Measurements from ENCODE around the gene DNAJB2. TPM values are rescaled to one million over a fixed set of nuclear protein-coding genes. Genes with fewer than 3 reads are reported as not detected.

The DNAJB2 gene
- total RNA-seq, 1 donor from 2014 or later = 69.5 TPM

- Mint-ChIP-seq H3K9me3 (ENCODE audit: low read depth) (no peaks in the 10 kb centered on the region), H3K27ac (no peak overlapping the region), H3K4me3 (ENCODE audit: low read depth) (no peak overlapping the region), H3K4me1 (ENCODE audit: low read depth) (peaks cover 3% of the 10 kb centered on the region), H3K36me3 (ENCODE audit: insufficient read depth) (no peaks in the 10 kb centered on the region), H3K27me3 (peaks cover 51% of the 10 kb centered on the region)
- no peak for DNase-seq (ENCODE audit: low spot score, unreplicated experiment)
- no peak for TF ChIP-seq CTCF (IDR thresholded peaks at IDR 0.05; ENCODE audit: unreplicated experiment)
These were observed 18.7 kb downstream of the DNAJB2 start for GRCh38 chr2:219297766-219298456.

DNA sequence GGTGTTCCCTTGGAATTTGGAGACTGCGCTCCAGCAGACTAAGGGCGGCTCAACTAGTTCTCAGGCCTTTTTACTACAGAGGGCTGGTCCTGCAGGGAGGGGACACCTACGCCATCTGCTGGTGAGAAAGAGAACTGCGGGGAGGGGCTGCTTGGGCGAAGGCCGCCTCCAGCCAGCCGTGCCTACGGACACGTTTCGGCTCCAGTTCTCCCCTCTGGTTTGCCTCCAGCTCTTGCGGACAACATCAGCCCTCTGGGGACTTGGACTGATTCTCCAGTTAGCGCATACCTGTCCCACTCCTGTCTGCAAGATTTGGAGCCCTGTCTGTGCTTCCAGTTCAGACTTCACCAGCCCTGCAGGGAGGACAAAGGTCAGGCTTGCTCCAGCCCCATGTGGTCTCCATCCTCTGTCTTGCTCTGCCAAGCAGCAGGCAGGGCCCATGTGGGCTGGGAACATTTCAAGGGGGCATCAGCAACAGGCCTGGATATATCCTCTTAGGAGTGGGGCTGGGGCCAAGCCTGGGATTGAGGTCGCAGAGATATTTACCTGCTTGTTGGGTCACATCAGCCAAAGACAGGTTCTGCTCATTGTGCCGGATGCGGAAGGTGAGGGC, 19.7 kb downstream of the DNAJB2 start:
- Mint-ChIP-seq H3K4me1 (ENCODE audit: low read depth) (peaks cover 3% of the 10 kb centered on the region), H3K27me3 (peaks cover 61% of the 10 kb centered on the region), H3K27ac (no peak overlapping the region), H3K36me3 (ENCODE audit: insufficient read depth) (no peaks in the 10 kb centered on the region), H3K9me3 (ENCODE audit: low read depth) (no peaks in the 10 kb centered on the region), H3K4me3 (ENCODE audit: low read depth) (no peak overlapping the region)
- peak; percentile 98 for TF ChIP-seq CTCF (IDR thresholded peaks at IDR 0.05; ENCODE audit: unreplicated experiment)
- peak; percentile 85 for DNase-seq (ENCODE audit: low spot score, unreplicated experiment)

GRCh38 chr2:219299372-219299760, 20.2 kb downstream of the DNAJB2 start:
- Mint-ChIP-seq H3K36me3 (ENCODE audit: insufficient read depth) (no peaks in the 10 kb centered on the region), H3K4me1 (ENCODE audit: low read depth) (peaks cover under 1% of the 10 kb centered on the region), H3K9me3 (ENCODE audit: low read depth) (no peaks in the 10 kb centered on the region), H3K27me3 (peaks cover 66% of the 10 kb centered on the region), H3K27ac (no peak overlapping the region), H3K4me3 (ENCODE audit: low read depth) (no peak overlapping the region)
- DNase-seq (ENCODE audit: low spot score, unreplicated experiment) = no peak
- TF ChIP-seq CTCF (IDR thresholded peaks at IDR 0.05; ENCODE audit: unreplicated experiment) = no peak

GRCh38 chr2:219300022-219300421, 20.9 kb downstream of the DNAJB2 start:
- Mint-ChIP-seq H3K27me3 (peaks cover 72% of the 10 kb centered on the region), H3K4me3 (ENCODE audit: low read depth) (no peak overlapping the region), H3K9me3 (ENCODE audit: low read depth) (no peaks in the 10 kb centered on the region), H3K4me1 (ENCODE audit: low read depth) (no peaks in the 10 kb centered on the region), H3K27ac (no peak overlapping the region), H3K36me3 (ENCODE audit: insufficient read depth) (no peaks in the 10 kb centered on the region)
- DNase-seq (ENCODE audit: low spot score, unreplicated experiment) = no peak
- no peak for TF ChIP-seq CTCF (IDR thresholded peaks at IDR 0.05; ENCODE audit: unreplicated experiment)

GRCh38 chr2:219302412-219302968, 23.3 kb downstream of the DNAJB2 start:
- Mint-ChIP-seq H3K9me3 (ENCODE audit: low read depth) (no peaks in the 10 kb centered on the region), H3K4me1 (ENCODE audit: low read depth) (no peaks in the 10 kb centered on the region), H3K4me3 (ENCODE audit: low read depth) (no peak overlapping the region), H3K27ac (no peak overlapping the region), H3K27me3 (peaks cover 88% of the 10 kb centered on the region), H3K36me3 (ENCODE audit: insufficient read depth) (no peaks in the 10 kb centered on the region)
- TF ChIP-seq CTCF (IDR thresholded peaks at IDR 0.05; ENCODE audit: unreplicated experiment) = no peak
- no peak for DNase-seq (ENCODE audit: low spot score, unreplicated experiment)
